HTR-8/SVneo (cell line): Measurements from ENCODE around the gene GPR146.
A peak's percentile ranks its signal among the peaks of the same experiment; 100 is the strongest.
"Not testable (repeated sequence)": the region's sequence is repeated elsewhere in the genome, so short reads cannot be mapped to it uniquely, and the experiment has no call there.

Experiments used
- DNase-seq: peaks from one replicate; pipeline ENCODE4 v3.0.0; 2011; ENCODE audit warnings: low spot score, mixed read lengths; ENCODE audit not compliant: insufficient read length
- FAIRE-seq: peaks from 2 replicates; lab custom pipeline; 2011; peaks lifted over from hg19 to GRCh38; lab: Jason Lieb, UNC

GPR146 gene

DNA sequence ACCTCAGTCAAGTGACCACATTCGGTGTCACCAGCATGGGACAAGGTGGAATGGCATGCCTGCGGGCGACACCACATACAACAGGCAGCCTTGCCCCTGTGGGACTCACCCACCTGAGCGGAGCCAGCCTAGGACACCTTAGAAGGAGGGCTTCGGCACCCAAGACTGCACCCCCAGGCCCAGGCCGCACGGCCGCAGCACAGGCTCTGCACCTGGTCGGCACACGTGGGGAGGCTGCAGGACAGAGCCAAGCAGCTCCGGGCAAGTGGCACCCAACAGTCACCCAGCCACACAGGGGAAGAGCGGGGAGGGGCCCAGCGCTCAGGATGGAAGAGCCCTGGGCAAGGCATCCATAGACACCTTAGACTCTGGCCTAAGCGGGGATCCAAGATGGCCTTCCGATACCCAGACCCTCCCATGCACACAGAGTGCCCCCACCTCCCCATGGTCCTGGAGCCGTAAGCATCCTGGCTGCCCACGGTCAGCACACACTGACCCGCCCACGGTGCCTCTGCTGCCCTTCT lies 27.4 kb downstream of the GPR146 start:
- FAIRE-seq, result peak; percentile 16
- DNase-seq, result no peak

DNA sequence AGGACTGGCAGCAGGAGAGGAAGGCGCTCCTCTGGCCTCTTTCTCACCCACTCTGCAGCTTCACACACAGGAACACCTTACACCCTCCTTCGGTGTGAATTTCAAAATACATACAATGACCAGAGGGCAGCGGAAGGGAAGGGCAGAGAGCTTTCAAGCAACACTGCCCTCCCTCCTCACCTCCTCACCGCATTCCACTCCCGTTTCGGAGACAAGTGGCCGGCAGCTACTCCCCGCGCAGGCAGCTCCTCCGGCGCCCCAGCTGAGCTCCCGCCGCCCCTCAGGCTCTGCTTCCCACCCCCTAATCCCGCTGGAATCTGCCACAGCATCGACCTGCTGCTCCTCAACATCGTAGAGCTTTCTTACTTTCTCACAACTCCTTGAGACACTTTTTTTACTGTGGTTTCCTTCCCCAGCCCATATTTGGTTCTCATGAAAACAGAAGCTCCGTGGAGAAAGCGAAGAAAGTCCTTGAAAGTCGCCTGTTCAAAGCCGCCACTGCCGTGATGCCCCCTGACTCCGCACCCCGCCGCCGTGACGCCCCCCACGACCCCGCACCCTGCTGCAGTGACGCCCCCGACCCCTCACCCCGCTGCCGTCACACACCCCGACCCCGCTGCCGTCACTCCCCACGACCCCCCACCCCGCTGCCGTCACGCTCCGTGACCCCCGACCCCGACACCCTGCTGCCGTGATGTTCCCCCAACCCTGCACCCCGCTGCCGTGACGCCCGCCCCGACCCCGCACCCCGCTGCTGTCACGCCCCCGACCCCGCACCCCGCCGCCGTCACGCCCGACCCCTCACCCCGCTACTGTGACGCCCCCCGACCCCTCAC lies 29.0 kb downstream of the GPR146 start:
- DNase-seq (no peak), FAIRE-seq (peak; percentile 89)

DNA sequence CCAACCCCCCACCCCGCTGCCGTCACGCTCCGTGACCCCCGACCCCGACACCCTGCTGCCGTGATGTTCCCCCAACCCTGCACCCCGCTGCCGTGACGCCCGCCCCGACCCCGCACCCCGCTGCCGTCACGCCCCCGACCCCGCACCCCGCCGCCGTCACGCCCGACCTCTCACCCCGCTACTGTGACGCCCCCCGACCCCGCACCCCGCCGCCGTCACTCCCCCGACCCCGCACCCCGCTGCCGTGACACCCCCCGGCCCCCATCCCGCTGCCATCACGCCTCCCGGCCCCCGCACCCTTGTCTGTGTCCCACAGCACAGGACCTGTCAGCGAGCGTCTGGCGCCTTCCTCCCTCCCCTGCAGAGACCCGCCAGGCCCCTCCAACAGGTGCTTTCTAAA lies 29.7 kb downstream of the GPR146 start:
- not testable (repeated sequence) for FAIRE-seq, DNase-seq

DNA sequence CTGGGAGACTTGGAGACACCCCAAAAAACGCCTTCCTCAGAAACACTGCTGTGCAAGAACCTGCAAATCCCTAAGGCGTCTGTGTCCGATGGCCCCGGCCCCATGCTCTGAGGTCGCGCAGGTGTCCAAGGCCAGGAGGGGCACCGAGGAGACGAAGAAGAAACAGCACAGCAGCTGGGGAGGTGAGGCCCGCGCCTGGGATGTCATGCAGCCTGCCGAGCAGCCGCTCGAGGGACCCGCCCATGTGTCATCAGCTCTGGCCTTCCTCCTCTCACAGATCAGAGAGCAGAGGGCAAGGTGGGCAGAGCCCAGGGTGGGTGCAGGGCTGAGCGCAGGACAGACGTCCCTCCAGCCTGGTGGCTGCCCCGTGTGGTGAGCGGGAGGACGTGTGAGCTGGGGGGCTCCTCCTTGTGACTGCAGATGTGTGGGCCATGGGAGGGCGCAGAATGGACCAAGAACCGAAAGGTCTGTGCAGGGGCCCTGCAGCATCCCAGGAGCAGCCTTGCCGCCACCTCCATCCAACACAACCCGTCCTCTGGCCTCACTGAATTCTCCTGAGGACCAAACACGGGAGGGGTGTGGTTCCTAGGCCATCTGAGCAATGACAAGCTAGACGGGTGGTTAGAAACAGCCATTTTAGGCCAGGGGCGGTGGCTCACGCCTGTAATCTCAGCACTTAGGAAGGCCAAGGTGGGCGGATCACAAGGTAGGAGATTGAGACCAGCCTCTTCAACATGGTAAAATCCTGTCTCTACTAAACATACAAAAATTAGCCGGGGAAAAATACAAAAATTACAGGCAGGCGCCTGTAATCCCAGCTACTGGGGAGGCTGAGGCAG lies 30.5 kb downstream of the GPR146 start:
- peak; percentile 20 for FAIRE-seq
- DNase-seq, result no peak

DNA sequence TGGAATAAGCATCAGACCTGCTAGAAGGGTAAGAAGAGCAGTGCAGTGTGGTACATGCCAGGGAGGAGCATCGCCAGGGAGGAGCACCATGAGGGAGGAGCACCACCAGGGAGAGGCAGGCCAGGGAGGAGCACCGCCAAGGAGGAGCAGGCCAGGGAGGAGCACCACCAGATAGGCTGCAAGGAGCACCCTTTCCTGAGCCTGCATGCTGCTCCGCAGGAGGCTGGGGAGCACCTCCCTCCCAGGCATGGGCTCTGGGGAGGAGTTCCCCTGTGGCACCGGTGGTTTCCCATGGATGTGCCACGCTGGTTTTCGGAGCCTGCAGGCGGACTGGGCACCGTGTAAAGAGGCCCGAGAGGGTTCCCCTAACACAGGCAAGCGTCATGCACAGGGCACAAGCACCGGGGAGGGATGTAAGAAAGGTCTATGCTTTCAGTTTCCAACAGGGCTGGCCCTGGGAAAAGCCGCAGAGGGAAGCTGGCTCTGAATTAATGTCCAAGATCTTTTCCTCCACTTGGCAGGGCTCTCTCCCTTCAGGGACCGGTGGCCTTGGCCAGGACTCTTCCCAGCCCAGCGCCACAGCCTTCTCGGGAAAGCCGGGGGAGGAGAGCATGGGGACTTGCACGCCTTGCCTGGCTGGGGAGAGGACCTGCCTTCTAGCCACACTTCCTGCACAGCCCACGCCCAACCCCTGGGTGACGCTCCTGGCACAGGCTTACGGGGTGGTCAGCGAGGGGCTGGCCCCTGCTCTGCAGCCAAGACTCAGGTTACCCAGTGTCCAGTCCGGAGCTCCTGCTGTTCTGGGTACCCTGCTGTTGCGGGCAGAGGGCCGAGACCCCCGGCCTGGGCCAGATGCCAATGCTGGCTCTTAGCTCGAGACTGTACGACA lies 32.1 kb downstream of the GPR146 start:
- FAIRE-seq (peak; percentile 58), DNase-seq (no peak)

DNA sequence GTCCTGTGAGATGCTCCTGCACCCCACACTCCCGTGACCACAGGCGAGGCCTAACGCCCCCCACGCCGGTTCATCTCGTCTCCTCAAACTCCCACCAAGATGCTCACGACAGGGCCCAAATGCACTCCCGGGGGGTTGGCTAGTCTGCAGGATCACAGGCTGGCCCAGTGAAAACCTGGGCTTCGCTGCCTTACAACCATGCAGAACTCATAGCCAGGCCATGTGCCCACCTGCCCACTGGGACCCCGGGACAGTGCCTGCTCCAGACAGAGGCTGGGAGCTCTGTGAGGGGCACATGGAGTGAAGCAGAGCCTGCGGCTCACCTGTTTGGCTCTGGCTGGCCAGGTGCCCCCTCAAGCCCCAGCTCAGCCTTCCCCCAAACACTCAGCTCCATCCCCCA lies 34.2 kb downstream of the GPR146 start:
- no peak for DNase-seq
- no peak for FAIRE-seq

DNA sequence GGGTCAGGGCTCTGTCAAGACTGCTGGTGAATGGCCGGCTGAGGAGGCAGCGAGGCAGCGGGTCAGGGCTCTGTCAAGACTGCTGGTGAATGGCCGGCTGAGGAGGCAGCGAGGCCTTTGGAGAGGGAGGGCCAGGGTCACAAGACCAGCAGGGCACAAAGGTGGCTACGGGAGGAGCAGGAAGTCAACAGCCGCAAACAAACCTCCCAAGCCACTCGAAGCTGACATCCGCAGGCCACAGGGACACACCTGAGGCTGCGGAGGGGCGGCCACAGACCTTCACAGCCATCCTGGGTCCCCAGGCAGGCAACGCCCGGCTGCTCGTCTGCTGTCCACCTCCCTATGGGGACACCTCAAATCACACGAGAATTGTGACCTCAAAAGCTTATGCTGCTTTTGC lies 34.6 kb downstream of the GPR146 start:
- FAIRE-seq (no peak), DNase-seq (no peak)

DNA sequence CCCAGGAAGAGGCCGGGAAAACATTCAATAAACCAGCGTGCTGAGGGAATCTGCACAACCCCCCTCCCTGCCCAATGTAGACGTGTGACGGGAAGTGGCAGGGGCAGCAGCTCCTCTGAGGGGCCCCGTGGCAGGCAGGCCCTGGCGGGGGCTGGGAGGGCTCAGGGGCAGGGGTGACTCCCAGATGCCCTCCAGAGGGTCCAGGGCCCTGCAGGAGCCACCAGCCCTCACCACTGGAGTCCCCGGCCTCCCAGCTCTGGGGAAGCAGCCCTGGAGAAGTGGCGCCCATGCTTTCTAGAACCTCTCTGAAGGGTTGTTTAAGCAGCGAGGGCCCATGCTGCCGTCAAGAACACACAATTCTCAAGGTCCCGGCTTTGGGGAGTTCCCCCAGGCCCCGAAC lies 35.2 kb downstream of the GPR146 start:
- no peak for DNase-seq
- FAIRE-seq, result no peak

DNA sequence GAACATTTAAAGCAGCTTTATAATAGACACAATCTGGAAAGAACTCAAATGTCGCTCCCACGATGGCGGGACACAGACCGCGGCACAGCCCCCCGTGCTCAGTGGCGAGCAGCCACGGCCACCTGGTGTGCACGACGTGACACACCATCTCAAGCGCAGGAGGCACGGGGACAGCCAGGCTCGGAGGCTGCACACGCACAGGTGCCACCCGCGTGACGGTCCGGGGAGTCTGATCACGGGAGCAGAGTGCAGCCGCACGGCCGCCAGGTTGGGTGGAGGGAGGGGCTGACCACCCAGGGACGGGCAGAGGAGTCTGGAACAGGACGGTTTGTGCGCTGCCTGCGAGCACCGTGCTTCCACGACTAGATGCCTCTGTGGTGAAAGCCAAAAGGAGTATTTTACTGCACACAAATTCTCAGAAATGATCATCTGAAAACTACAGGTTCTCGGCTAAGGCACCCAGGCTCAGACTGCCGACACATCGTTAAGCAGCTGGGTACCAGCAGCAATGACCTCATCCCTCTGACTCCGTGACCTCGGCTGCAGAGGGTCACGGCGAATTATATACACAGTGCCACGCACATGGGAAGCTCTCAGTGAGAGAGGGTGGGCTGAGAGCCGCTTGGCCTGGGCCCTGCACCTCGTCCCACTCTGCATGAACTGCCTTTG lies 36.0 kb downstream of the GPR146 start:
- DNase-seq, result no peak
- FAIRE-seq, result peak; percentile 57

DNA sequence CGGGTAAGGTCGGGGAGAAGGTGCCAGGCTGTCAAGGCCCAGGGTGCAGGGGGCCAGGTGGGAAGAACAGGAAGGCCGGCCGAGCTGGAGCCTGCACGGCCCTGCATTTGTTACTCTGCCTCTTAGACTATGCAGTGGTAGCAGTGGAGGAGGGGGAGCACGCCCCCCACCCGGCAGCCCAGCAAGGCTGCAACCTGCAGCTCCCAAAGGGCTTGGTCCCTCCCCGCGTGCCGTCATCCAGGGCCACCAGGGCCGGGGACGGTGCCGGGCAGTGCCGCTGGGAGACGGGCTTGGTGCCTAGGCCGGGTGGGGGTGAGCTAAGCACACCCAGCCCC lies 36.5 kb downstream of the GPR146 start:
- DNase-seq (no peak), FAIRE-seq (no peak)

DNA sequence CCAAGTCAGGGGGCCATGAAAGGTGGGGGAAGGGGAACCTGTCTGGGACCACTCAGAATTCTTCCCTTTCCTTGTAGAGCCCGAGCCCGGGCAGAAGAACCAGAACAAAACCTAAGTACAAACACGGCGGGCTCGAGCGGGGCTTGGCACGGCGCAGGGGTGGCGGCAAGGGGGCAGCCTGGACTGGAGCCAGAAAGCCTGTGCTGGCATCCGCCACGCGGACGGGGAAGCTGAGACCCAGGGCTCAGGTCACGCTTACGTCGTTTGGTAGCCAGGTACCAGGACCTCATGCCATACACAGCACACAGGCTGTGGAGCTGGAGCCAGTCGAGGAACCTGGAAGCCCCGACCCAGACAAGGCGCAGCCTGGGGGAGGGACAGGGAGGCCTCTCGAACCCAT lies 37.0 kb downstream of the GPR146 start:
- DNase-seq, result no peak
- FAIRE-seq, result no peak

DNA sequence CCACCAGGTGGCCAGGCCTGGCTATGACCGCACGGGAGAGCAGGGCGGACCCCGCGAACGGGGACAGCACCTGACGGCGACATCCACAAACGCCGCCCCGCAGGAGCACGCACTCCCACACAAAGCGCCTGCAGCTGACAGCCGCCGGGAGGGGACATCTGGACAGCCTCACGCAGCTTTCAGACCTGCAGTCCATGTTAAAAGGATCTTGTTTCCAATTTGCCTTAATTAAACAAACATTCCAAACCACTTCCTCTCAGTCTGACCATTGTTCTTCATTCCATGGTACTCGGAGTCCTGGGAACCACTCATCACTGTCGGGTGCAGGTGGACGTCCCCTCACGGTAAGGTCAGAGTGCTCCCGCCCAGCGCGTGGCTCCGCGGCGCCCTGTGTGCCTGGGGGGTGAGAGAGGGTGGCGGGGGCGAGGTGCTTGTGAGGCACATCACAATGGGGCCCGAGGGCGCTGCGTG lies 37.6 kb downstream of the GPR146 start:
- no peak for FAIRE-seq
- no peak for DNase-seq

DNA sequence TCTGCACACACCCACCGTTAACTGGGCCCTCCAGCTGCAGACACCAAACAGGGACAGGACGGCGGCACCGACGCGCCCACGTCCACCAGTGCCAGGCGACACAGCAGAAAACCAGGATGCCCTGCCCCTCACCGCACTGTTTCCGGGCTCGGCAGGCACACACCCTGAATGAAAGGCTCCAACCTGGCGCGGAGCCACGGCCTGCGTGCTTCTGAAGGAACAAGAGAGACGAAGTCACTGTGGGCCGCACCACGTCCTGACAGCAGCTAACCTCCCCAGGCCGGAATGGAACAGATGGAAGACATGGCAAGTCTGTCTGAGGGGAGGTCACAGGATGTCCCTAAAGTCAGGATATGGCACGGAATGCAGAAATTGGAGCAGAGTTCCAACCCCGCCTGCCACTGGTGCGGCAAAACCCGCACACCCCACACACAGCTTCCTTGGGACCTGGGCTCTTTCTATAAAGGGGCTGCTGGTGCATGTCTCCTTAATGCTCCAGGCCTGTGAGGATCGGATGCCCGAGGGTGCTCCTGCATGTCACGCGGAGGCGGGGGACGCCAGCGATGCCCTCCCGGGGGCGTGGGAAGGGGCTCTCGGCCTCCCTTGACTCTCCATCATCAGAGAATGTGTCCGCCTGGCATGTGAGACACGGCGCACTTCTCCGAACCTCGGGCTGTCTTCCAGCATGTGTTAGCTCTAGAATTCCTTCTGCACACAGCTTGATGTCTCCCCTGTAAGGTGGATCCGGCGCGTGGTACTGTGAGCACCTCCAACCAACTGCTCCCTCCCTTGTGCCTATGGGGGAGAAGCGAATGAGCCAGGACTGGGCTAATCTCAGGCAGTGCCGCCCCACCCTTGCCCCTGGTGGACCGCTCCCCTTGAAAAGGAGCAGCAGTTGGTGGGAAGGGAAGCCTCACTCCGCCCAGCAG lies 39.6 kb downstream of the GPR146 start:
- FAIRE-seq, result peak; percentile 48
- DNase-seq, result no peak

DNA sequence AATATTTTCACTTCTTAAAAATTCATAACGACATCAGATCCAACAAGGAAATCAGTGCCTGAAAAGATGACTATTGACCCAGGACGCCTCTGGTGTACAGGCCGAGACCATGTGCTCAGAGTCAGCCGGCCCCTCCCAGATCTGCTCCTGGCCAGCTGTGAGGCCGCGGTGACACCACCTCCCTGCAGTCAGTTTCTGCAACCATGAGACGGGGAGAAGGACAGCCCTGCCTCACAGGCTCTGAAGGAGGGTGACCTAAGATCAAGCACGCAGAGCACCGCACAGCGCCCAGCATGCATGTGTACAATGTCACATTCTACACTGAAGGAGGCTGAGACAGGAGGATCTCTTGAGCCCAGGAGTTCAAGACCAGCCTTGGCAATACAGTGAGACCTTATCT lies 40.9 kb downstream of the GPR146 start:
- FAIRE-seq (no peak), DNase-seq (no peak)

DNA sequence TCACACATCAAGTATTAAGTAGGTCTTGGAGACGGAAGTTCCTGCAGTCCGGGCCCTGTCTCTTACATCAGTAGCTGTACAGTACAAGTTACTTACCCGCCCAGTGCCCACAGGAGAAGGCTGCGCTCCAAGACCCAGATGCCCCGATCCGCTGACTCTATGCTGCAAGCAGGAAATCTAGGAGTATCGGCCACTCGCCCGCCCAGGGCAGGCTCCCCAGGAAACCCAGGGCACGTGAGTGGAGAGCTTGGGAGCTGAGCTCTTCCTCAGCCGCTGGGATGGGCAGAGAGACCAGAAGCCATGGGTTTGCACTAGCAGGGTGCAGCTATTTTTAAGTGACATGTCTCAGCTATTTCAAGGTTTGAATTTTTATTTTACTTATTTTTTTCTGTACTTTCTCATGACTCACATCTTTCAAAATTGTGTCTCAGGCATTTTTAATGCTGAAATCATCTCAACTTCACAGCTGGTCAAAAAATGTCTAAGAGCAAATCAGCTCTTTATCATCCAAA lies 41.6 kb downstream of the GPR146 start:
- DNase-seq (no peak), FAIRE-seq (no peak)

DNA sequence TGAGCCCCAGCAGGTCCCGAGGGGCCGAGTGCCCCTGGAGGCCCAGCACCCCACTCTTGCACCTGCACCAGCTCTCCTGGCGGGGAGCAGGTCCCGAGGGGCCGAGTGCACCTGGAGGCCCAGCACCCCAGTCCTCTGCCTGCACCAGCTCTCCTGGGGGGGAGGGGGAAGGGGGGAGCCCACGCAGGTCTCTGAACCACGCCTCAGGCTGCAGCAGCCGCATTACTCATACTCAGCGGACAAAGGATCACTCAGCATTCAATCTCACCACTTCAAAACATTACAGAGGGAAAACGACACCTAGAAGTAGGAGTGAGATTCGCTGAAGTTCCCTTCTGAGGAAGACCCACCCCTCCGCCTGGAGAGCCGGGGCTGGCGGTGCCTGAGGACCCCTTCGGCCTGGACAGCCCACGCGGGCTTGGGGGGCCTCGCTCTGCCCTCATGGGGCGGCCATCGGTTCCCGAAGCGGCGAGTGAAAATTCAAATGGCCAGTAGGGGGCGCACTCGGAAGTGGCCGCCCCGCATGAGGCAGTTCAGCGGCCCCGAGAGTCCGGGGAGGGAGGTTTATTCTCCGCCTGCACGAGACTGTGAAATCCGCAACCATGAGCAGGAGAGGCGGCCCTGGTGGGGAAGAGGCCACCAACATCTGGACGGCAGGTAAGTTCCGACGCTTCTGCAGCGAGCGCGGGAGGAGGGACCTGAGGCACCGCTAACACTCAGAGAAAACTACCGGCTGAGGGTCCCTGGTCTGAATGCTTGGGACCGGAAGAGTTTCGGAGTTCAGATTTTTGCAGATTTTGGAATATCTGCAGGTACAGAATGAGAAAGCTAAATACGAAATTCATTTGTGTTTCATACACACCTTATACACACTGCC lies 42.5 kb downstream of the GPR146 start:
- DNase-seq (peak; percentile 88), FAIRE-seq (peak; percentile 70)

DNA sequence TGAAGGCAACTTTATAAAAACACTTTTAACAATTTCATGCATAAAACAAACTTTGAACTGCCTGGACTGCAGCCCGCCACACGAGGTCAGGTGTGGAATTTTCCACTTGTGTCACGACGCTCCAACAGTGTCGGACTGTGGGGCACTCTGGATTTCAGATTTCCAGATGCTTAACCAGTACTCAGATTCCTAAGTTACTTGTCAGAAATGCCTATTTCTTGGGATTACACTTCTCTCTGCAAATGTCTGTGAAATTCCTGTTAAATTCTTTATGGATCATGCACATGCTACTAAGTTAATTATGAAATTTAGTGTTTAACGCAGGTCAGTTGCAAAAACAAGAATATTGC lies 43.1 kb downstream of the GPR146 start:
- DNase-seq, result no peak
- peak; percentile 38 for FAIRE-seq
